ENCODE measurements around the gene SYNDIG1.

DNA sequence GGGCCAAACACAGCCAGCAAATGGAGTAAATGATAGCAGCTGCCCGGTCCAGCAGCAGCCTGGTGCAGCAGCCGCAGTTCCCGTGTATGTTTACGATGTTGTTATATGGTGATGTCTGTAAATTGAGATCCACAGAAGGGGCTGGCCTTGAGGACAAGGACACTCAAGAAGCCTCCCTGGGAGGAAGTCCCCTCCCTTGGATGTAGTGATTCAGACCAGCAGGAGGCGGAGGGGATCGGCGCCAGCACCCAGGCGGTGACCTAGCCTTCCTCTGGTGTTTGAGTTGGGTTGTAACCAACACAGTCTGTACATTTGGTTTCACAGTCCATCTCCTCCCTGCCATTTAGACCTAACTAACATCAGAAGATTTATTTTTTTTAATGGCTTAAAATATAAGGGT lies 187.8 kb downstream of the SYNDIG1 start:
- TF ChIP-seq POLR2A (IDR thresholded peaks at IDR 0.05; ENCODE audit: low read length) (no peak), GATA1 (IDR thresholded peaks at IDR 0.05; ENCODE audit: low read depth, low read length) (no peak)
